GM21423 (cell line): ENCODE results near the gene PODXL.
"Not testable (repeated sequence)": the region's sequence is repeated elsewhere in the genome, so short reads cannot be mapped to it uniquely, and the experiment has no call there.

Experiments
- ATAC-seq: cut with Tn5 transposase; IDR thresholded peaks from one replicate; pipeline ENCODE4 v1.9.1; 2021; ENCODE audit warnings: mild to moderate bottlenecking, moderate library complexity; ENCODE audit not compliant: unreplicated experiment

PODXL gene

GRCh38 chr7:131538813-131539179, 17.6 kb downstream of the PODXL start:
- no peak for ATAC-seq

- no peak for ATAC-seq
These were observed 18.2 kb downstream of the PODXL start for GRCh38 chr7:131538071-131538812.

DNA sequence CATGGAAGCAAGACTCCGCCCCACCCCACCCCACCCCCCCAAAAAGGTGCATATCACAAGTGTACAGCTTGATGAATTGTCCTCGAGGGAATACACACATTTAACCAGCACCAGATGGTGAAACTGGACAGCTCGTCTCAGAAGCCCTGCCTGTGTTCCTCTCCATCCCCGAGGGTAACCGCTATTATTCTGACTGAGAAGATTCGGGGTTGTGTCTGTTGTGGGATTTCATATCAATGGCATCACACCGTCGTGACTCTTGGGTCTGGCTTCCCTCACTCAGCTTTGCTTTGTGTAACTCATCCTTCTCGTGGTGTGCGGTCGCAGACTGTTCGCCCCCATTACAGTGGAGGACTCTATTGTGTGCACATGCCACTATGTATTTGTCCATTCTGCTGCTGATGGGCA, 18.9 kb downstream of the PODXL start:
- no peak for ATAC-seq

DNA sequence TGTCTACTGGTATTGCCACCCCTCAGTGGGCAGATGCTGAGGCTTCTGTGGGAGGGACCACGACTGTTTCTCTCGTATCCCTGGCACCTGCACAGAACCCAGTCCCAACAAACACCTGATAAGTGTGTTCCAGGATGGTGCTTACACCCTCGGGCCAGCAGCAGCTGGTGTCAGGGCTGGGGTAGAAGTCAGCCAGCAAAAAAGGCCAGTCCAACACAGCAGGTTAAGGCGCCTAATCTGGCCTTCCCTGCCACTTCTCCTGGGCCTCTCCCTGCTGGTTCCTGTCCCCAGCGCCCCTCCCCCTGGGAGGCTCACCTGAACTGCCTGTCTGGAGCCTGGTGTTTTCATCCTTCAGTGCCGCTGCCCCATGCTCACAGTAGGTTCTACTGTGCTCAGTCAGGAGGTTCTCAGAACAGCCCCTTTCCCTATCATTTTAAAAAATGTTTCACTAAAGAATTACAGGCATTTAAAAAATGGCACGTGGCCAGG, 20.0 kb downstream of the PODXL start:
- ATAC-seq, result no peak

DNA sequence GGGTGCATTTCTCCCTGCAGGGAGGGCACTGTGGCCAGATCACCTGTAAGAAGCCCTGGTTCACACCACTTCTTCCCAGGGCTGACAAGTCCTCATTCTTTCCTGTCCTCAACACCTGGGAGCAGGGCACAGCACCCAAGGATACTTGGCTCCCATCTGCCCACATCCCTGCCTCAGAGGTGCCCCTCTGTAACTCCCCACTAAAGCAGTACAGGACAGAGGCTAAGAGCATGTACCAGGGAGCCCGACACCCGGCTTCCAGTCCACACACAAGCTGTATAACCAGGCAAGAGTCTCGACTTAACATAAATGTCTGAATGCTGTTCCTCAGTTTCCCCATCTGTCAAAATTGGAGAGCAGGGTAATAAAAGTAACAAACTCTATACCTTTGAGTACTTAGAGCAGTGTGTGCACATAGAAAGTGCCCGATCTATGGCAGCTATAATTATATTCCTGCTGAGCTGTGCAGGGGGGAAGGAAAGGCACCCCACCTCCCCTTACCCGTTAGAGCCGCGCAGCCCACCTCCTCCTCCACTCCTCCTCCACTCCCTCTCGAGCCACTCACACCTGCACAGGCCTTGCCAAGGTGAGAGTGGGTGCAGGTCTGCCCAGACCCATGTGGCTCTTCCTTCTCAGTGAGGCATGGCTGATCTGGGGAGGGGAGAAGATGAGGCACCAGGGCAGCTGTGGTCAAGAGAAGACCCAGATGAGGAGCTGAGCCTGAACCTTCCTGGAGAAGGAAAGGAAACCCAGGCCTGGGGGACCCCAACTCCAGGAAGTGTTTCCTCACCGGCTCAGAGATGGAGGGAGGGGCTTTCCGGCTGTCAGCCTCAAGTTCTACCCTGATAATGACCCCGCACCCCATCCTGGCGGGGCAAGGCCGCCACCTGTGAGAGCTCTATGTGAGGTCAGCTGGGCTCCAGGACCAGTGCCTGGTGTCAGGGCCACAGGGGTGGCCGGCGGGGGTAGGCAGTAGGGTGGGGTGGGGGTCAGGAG, 22.6 kb downstream of the PODXL start:
- no peak for ATAC-seq

GRCh38 chr7:131533151-131533559, 23.3 kb downstream of the PODXL start:
- no peak for ATAC-seq

DNA sequence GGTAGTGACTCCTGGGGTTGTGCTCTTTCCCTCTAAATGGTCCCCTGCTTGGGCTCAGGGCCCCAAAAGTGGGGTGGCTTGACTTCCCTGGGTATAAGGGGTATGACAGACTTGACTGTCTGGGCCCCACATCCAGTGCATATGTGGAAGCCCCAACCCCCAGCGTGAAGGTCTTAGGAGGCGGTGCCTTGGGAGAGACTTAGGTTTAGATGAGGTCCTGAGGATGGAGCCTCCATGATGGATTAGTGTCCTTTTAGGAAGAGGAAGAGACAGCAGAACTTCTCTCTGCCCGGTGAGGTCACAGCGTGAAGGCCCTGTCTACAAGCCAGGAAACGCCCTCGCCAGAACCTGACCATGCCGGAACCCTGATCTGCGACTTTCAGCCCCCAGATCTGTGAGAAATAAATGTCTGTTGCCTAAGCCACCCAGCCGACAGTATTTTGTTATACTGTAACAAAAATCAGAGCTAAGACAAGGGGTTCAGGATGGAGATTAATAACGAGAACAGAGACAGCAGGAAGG, 23.8 kb downstream of the PODXL start:
- ATAC-seq, result no peak

GRCh38 chr7:131530137-131530536, 26.3 kb downstream of the PODXL start:
- ATAC-seq, result no peak

DNA sequence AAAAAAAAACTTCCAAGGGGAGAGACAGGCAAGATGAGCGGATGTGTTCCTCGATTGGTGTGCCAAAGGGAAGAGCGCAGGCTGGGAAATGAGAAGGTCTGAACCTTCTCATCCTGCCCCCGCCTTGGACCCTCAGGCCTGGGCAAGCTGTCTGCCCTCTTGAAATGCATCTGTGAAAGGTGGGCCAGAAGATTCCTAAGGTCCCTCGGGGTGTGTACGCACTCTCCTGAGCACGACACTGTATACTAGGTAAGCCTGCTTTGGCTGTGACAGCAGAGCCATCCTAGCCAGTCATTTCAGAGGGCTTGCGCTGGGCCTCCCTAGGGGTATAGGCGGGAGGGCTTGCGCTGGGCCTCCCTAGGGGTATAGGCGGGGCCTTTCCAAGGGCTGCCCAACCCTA, 26.8 kb downstream of the PODXL start:
- ATAC-seq, result no peak

DNA sequence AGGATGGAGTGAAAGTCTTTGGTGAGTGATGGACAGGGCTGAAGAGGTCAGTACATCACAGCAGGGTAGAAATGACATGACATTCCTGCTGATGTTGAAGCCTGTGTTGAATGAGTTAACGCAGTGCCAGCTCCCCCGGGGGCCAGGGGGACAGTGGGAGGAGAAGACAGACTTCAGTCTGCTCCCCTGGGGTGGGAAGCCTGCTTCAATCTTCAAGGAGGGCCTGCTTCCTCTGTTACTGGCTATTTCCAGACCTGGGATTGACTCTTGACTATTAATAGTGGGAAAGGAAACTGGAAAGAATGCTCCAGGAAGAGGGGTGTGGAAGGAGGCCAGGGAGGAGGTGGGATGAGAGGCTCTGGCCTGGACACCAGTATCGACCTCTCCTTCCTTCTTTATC, 27.2 kb downstream of the PODXL start:
- ATAC-seq, result no peak

- no peak for ATAC-seq
These were observed 29.0 kb downstream of the PODXL start for GRCh38 chr7:131527456-131527855.

DNA sequence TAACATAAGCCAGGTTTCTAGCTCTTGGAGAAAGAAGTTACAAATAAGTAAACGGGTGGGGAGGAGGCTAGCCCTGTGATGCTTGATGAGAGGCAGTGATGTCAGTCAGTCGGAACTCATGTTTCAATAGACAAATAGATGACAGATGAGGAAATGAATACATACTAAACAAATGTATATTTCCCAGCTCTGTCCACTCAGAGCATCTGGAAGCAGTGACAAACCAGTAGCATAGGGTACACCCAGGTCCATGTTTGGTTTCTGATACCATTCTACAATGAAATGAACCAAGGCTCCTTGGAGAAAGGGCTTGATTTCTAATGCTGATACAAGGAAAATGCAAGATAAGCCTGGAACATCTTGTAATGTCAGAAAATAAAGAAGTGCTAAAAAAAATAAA, 30.6 kb downstream of the PODXL start:
- ATAC-seq, result no peak

GRCh38 chr7:131524703-131525102, 31.7 kb downstream of the PODXL start:
- ATAC-seq, result no peak

DNA sequence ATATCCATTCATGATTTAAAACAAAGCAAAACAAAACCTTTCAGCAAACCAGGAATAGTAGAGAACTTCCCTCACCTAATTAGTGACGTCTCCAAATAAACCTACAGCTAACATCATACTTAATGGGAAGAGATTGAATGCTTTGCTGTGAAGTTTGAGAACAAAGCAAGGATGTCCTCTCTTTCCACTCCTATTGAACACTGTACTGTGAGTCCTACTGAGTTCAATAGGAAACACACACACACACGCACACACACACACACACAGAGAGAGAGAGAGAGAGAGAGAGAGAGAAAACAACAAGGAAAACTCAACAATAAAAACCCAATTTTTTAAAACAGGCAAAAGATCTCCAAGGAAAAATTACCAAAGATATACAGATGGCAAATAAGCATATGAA, 32.3 kb downstream of the PODXL start:
- no peak for ATAC-seq

DNA sequence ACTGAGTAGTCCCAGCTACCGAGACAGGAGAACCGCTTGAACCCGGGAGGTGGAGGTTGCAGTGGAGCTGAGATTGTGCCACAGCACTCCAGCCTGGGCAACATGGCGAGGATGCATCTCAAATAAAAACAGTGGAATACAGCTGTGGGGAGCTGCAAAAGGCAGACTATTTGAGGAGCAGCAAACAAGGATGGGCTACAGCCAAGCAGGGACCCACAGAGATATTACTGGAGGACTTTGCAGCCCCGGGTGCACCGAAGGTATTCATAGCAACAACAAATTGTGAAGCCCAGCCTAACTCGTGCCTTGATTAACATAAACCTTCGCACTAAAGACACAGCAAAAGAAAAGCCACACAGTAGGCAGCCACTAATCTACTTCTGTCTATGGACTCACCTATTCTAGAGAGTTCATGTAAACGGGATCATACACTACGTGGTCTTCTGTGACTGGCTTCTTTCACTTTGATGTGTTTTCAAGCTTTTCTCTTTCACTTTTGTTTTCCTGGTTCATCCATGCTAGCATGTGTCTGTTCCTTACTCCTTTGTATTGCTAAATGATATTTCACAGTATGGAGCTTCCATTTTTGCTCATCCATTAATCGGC, 34.0 kb downstream of the PODXL start:
- ATAC-seq, result peak; percentile 61

DNA sequence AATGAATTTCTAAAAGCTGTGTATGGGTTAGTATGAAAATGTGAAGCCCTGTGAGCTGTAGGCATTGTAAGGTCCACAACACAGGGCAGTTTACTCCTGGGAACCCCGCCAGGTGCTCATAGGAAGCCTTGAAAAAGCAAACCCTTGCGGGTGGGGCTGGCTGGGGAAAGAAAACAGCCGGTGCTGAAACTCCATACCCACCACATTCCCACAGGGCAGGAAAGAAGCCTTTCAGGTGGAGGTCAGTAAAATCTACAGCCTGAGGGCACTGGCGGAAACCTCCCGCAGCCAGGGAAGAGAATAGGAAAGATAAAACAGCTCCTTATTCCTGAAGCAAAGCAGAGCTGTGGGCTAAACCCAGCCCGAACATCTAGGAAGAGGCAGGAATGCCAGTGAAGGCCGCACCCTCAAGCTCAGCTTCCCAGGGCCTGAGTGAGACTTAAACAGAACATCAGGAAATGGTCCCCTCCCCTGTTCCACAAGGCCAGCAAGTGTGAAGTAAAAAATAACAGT, 34.7 kb downstream of the PODXL start:
- no peak for ATAC-seq

GRCh38 chr7:131518626-131519025, 37.8 kb downstream of the PODXL start:
- no peak for ATAC-seq

DNA sequence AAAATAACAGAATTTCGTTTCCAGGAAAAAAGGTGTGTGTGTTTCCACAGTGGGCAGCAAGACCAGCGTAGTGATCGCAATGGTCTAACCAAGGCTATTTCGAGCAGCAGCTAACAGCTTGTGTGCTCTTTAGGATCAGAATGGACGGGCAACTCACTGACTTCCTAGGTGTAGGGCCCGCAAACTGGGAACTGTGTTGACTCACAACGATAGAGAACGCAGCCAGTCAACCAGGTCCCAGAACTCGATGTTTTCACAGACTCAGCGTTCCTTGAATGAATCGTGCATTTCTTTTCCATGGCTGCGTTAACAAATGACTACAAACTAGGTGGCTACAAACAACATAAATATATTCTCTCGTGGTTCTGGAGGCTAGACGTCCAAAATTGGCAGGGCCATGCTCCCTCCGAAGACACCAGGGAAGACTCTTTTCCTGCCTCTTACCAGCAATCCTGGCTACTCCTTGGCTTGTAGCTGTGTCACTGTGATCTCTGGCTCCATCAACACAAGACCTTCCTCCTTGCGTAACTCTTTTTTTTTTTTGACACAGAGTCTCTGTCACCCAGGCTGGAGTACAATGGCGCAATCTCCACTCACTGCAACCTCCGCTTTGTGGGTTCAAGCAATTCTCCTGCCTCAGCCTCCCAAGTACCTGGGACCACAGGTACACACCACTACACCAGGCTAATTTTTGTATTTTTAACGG, 39.1 kb downstream of the PODXL start:
- no peak for ATAC-seq

DNA sequence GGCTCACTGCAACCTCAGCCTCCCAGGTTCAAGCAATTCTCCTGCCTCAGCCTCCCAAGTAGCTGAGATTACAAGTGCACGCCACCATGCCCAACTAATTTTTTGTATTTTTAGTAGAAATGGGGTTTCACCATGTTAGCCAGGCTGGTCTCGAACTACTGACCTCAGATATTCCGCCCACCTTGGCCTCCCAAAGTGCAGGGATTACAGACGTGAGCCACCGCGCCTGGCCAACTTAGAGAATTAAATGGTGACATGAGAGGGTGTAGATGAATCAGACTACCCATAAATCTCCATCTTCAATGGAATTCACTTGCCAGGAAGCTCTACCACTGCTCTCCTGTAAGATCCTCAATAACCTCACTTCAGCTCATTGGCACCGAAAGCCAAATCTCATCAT, 41.0 kb downstream of the PODXL start:
- ATAC-seq, result not testable (repeated sequence)
